Hepatic stellate cell (primary cell): Measurements from ENCODE around the gene ALCAM.
"Not testable (repeated sequence)": the region's sequence is repeated elsewhere in the genome, so short reads cannot be mapped to it uniquely, and the experiment has no call there.

ENCODE experiments used
- DNase-seq: peaks from one replicate; pipeline ENCODE4 v3.0.0; 2011; ENCODE audit warnings: low spot score

ALCAM gene

GRCh38 chr3:105388176-105388575, 21.5 kb downstream of the ALCAM start:
- no peak for DNase-seq

GRCh38 chr3:105389759-105390158, 23.1 kb downstream of the ALCAM start:
- not testable (repeated sequence) for DNase-seq

- not testable (repeated sequence) for DNase-seq
Measured at GRCh38 chr3:105392598-105392997, 25.9 kb downstream of the ALCAM start.

GRCh38 chr3:105394177-105394576, 27.5 kb downstream of the ALCAM start:
- no peak for DNase-seq

GRCh38 chr3:105397974-105398373, 31.3 kb downstream of the ALCAM start:
- DNase-seq: no peak

- no peak for DNase-seq
Measured at GRCh38 chr3:105398437-105398836, 31.7 kb downstream of the ALCAM start.

- DNase-seq: no peak
Measured at GRCh38 chr3:105399062-105399461, 32.4 kb downstream of the ALCAM start.

- DNase-seq: no peak
Measured at GRCh38 chr3:105399611-105400010, 32.9 kb downstream of the ALCAM start.

- no peak for DNase-seq
Measured at GRCh38 chr3:105401254-105401653, 34.5 kb downstream of the ALCAM start.

- no peak for DNase-seq
Measured at GRCh38 chr3:105401691-105402149, 35.0 kb downstream of the ALCAM start.

GRCh38 chr3:105402287-105402801, 35.6 kb downstream of the ALCAM start:
- DNase-seq: no peak

- DNase-seq: not testable (repeated sequence)
Measured at GRCh38 chr3:105403034-105403433, 36.3 kb downstream of the ALCAM start.

- no peak for DNase-seq
Measured at GRCh38 chr3:105406268-105406667, 39.6 kb downstream of the ALCAM start.

GRCh38 chr3:105409364-105409763, 42.7 kb downstream of the ALCAM start:
- no peak for DNase-seq

- no peak for DNase-seq
Measured at GRCh38 chr3:105413343-105413887, 46.7 kb downstream of the ALCAM start.

GRCh38 chr3:105414841-105415240, 48.1 kb downstream of the ALCAM start:
- DNase-seq: no peak

GRCh38 chr3:105415951-105416350, 49.2 kb downstream of the ALCAM start:
- no peak for DNase-seq

GRCh38 chr3:105417525-105418289, 51.0 kb downstream of the ALCAM start:
- no peak for DNase-seq

- DNase-seq: no peak
Measured at GRCh38 chr3:105422645-105423044, 55.9 kb downstream of the ALCAM start.

GRCh38 chr3:105423397-105423796, 56.7 kb downstream of the ALCAM start:
- DNase-seq: no peak

- no peak for DNase-seq
Measured at GRCh38 chr3:105424412-105425152, 57.9 kb downstream of the ALCAM start.

- DNase-seq: no peak
Measured at GRCh38 chr3:105425153-105425502, 58.4 kb downstream of the ALCAM start.

GRCh38 chr3:105427332-105427731, 60.6 kb downstream of the ALCAM start:
- no peak for DNase-seq
